ENCODE results near the gene SPAAR. TPM values are rescaled to one million over a fixed set of nuclear protein-coding genes. Genes with fewer than 3 reads are reported as not detected.

Gene SPAAR
- total and polyA plus RNA-seq, 4 donors = 0.65 to 2.4 (median 1.1) TPM

GRCh38 chr9:35952526-35953191 lies 43.4 kb downstream of the SPAAR start (continued):
- TF ChIP-seq, protein P1, sequence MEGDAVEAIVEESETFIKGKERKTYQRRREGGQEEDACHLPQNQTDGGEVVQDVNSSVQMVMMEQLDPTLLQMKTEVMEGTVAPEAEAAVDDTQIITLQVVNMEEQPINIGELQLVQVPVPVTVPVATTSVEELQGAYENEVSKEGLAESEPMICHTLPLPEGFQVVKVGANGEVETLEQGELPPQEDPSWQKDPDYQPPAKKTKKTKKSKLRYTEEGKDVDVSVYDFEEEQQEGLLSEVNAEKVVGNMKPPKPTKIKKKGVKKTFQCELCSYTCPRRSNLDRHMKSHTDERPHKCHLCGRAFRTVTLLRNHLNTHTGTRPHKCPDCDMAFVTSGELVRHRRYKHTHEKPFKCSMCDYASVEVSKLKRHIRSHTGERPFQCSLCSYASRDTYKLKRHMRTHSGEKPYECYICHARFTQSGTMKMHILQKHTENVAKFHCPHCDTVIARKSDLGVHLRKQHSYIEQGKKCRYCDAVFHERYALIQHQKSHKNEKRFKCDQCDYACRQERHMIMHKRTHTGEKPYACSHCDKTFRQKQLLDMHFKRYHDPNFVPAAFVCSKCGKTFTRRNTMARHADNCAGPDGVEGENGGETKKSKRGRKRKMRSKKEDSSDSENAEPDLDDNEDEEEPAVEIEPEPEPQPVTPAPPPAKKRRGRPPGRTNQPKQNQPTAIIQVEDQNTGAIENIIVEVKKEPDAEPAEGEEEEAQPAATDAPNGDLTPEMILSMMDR (IDR thresholded peaks at IDR 0.05; ENCODE audit: low read depth, low read length, missing input control) = no peak
- TF ChIP-seq SP1 (IDR thresholded peaks at IDR 0.05) (no peak), FOXA1 (IDR thresholded peaks at IDR 0.05) (no peak), ATF3 (IDR thresholded peaks at IDR 0.05) (no peak), NR2F2 (IDR thresholded peaks at IDR 0.05) (no peak), RAD21 (IDR thresholded peaks at IDR 0.05) (no peak), HNF4A (conservative IDR thresholded peaks at IDR 0.05) (no peak)
- TF ChIP-seq, protein P2, sequence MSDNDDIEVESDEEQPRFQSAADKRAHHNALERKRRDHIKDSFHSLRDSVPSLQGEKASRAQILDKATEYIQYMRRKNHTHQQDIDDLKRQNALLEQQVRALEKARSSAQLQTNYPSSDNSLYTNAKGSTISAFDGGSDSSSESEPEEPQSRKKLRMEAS (IDR thresholded peaks at IDR 0.05) = no peak

GRCh38 chr9:35954942-35955546 lies 45.8 kb downstream of the SPAAR start:
- DNase-seq (ENCODE audit: low spot score) = no peak

GRCh38 chr9:35956651-35957050 lies 47.4 kb downstream of the SPAAR start:
- H3K9ac ChIP-seq (ENCODE audit: low read depth in 1 of 2, low read length in 2 of 2) = no peak overlapping the region
- 75% methylated on average over 5 of the region's 5 CpGs for WGBS
- no peak for TF ChIP-seq RXRA (IDR thresholded peaks at IDR 0.05)
- TF ChIP-seq ATF3 (IDR thresholded peaks at IDR 0.05) = no peak
- TF ChIP-seq, protein P2 (IDR thresholded peaks at IDR 0.05) = no peak
- TF ChIP-seq FOXA1 (IDR thresholded peaks at IDR 0.05) = no peak
- no peak for TF ChIP-seq JUND (IDR thresholded peaks at IDR 0.05)
- TF ChIP-seq, protein P1 (IDR thresholded peaks at IDR 0.05; ENCODE audit: low read depth, low read length, missing input control) = no peak
- TF ChIP-seq, protein P3, sequence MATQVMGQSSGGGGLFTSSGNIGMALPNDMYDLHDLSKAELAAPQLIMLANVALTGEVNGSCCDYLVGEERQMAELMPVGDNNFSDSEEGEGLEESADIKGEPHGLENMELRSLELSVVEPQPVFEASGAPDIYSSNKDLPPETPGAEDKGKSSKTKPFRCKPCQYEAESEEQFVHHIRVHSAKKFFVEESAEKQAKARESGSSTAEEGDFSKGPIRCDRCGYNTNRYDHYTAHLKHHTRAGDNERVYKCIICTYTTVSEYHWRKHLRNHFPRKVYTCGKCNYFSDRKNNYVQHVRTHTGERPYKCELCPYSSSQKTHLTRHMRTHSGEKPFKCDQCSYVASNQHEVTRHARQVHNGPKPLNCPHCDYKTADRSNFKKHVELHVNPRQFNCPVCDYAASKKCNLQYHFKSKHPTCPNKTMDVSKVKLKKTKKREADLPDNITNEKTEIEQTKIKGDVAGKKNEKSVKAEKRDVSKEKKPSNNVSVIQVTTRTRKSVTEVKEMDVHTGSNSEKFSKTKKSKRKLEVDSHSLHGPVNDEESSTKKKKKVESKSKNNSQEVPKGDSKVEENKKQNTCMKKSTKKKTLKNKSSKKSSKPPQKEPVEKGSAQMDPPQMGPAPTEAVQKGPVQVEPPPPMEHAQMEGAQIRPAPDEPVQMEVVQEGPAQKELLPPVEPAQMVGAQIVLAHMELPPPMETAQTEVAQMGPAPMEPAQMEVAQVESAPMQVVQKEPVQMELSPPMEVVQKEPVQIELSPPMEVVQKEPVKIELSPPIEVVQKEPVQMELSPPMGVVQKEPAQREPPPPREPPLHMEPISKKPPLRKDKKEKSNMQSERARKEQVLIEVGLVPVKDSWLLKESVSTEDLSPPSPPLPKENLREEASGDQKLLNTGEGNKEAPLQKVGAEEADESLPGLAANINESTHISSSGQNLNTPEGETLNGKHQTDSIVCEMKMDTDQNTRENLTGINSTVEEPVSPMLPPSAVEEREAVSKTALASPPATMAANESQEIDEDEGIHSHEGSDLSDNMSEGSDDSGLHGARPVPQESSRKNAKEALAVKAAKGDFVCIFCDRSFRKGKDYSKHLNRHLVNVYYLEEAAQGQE (IDR thresholded peaks at IDR 0.05) = no peak
- no peak for TF ChIP-seq YY1 (IDR thresholded peaks at IDR 0.05)
- no peak for TF ChIP-seq GABPA (IDR thresholded peaks at IDR 0.05 in 1 of 2, conservative IDR thresholded peaks at IDR 0.05 in 1 of 2)
- no peak for TF ChIP-seq EGR1 (IDR thresholded peaks at IDR 0.05; ENCODE audit: low read depth in 2 of 2)

More at GRCh38 chr9:35954942-35955546, 45.8 kb downstream of the SPAAR start:
- TF ChIP-seq, protein P1 (IDR thresholded peaks at IDR 0.05; ENCODE audit: low read depth, low read length, missing input control) = peak; percentile 78
- no peak for TF ChIP-seq JUND (IDR thresholded peaks at IDR 0.05)
- TF ChIP-seq RAD21 (IDR thresholded peaks at IDR 0.05) = peak; percentile 87 to 93
- H3K4me3 ChIP-seq (ENCODE audit: low read depth in 1 of 3, low read length in 3 of 3) = no peak overlapping the region
- no peaks in the 10 kb centered on the region for H3K36me3 ChIP-seq (ENCODE audit: control insufficient read depth in 4 of 4, insufficient read depth in 3 of 4, low read depth in 1 of 4, low read length in 3 of 4)
- H3K9ac ChIP-seq (ENCODE audit: low read depth in 1 of 2, low read length in 2 of 2) = no peak overlapping the region
- H3K4me1 ChIP-seq (ENCODE audit: control insufficient read depth in 4 of 4, insufficient read depth in 4 of 4, low read length in 3 of 4) = no peaks in the 10 kb centered on the region
- H3K27ac ChIP-seq (ENCODE audit: low read depth in 1 of 2, low read length in 2 of 2) = no peak overlapping the region
- peaks cover 0 to 2% (median 0%) of the 10 kb centered on the region in 4 donors for H3K27me3 ChIP-seq (ENCODE audit: control insufficient read depth in 4 of 4, insufficient read depth in 4 of 4, low read length in 3 of 4)
- WGBS = 9% methylated on average over 6 of the region's 6 CpGs
- no peaks in the 10 kb centered on the region for H3K9me3 ChIP-seq (ENCODE audit: control insufficient read depth in 4 of 4, low read length in 3 of 4)

More at GRCh38 chr9:35956651-35957050, 47.4 kb downstream of the SPAAR start:
- no peak overlapping the region for H3K4me3 ChIP-seq (ENCODE audit: low read depth in 1 of 3, low read length in 3 of 3)
- H3K27ac ChIP-seq (ENCODE audit: low read depth in 1 of 2, low read length in 2 of 2) = no peak overlapping the region
- no peaks in the 10 kb centered on the region for H3K36me3 ChIP-seq (ENCODE audit: control insufficient read depth in 4 of 4, insufficient read depth in 3 of 4, low read depth in 1 of 4, low read length in 3 of 4)
- H3K9me3 ChIP-seq (ENCODE audit: control insufficient read depth in 4 of 4, low read length in 3 of 4) = no peaks in the 10 kb centered on the region
- H3K27me3 ChIP-seq (ENCODE audit: control insufficient read depth in 4 of 4, insufficient read depth in 4 of 4, low read length in 3 of 4) = peaks cover 0 to 2% (median 0%) of the 10 kb centered on the region in 4 donors
- H3K4me1 ChIP-seq (ENCODE audit: control insufficient read depth in 4 of 4, insufficient read depth in 4 of 4, low read length in 3 of 4) = no peaks in the 10 kb centered on the region
- DNase-seq (ENCODE audit: low spot score) = no peak

Measured in liver (tissue), 9 donors.